HepG2 (cell line): Measurements from ENCODE around the gene ZNF513. TPM values are rescaled to one million over a fixed set of nuclear protein-coding genes. Genes with fewer than 3 reads are reported as not detected.

ENCODE experiments used
- E2F1 ChIP-seq: sonication (generic); formaldehyde crosslinking; IDR thresholded peaks from 2 replicates; pipeline ENCODE4 v1.5.0; 2020; ENCODE audit warnings: missing genetic modification reagents
- E2F2 ChIP-seq: sonication (generic); formaldehyde crosslinking; IDR thresholded peaks from 2 replicates; pipeline ENCODE4 v1.4.0; 2020; ENCODE audit warnings: missing genetic modification reagents, borderline replicate concordance
- PHF20 ChIP-seq: sonication (generic); formaldehyde crosslinking; IDR thresholded peaks from 2 replicates; pipeline ENCODE4 v1.5.0; 2020; ENCODE audit warnings: mild to moderate bottlenecking, missing genetic modification reagents
- RBAK ChIP-seq: sonication (generic); formaldehyde crosslinking; IDR thresholded peaks from 2 replicates; pipeline ENCODE4 v1.5.1; 2020; ENCODE audit warnings: mild to moderate bottlenecking, missing genetic modification reagents
- RBFOX2 ChIP-seq: fragments of 200-400 bp; formaldehyde crosslinking; IDR thresholded peaks from 2 replicates; pipeline ENCODE4 v1.6.1; 2017; ENCODE audit warnings: low read depth, mild to moderate bottlenecking, low read length
- SALL1 ChIP-seq: sonication (generic); formaldehyde crosslinking; IDR thresholded peaks from 2 replicates; pipeline ENCODE4 v1.8.0; 2022; ENCODE audit warnings: mild to moderate bottlenecking, missing genetic modification reagents
- SPEN ChIP-seq: sonication (generic); formaldehyde crosslinking; IDR thresholded peaks from 2 replicates; pipeline ENCODE4 v1.5.1; 2020; ENCODE audit warnings: low read depth, mild to moderate bottlenecking, missing genetic modification reagents
- SUZ12 ChIP-seq: fragments of 150-350 bp; IDR thresholded peaks from 2 replicates; pipeline ENCODE4 v1.6.1; 2014; ENCODE audit warnings: low read depth, low read length
- ZNF143 ChIP-seq: sonication (generic); formaldehyde crosslinking; IDR thresholded peaks from 2 replicates; pipeline ENCODE4 v1.4.0; 2020; ENCODE audit warnings: missing genetic modification reagents
- ZNF460 ChIP-seq: sonication (generic); formaldehyde crosslinking; IDR thresholded peaks from 2 replicates; pipeline ENCODE4 v1.5.1; 2020; ENCODE audit warnings: missing genetic modification reagents, mild to moderate bottlenecking, borderline replicate concordance
- ZNF577 ChIP-seq: sonication (generic); formaldehyde crosslinking; IDR thresholded peaks from 2 replicates; pipeline ENCODE4 v1.4.0; 2020; ENCODE audit warnings: mild to moderate bottlenecking, low read depth, missing genetic modification reagents, borderline replicate concordance
- polyA plus RNA-seq, 8 experiments: library from polyadenylated mRNA; depleted of rRNA in 3 of 8; stranded (reverse) in 7 of 8; unstranded in 1 of 8; fragments of >200 nt; fragmentation: Illumina TruSeq in 4 of 8; extraction: Trizol in 4 of 8; gene quantifications; 2 replicates each; pipeline versions ENCODE4 v1.2.1 to v1.2.3, GENCODE V29; 2011 to 2016; ENCODE audit warnings: low read depth in 4 of 8, missing spikeins in 1 of 8, mixed read lengths in 1 of 8; ENCODE audit not compliant: insufficient read depth in 1 of 8
- total RNA-seq, 5 experiments: library from RNA; depleted of rRNA; stranded (reverse); fragments of >200 nt; fragmentation: Illumina TruSeq; extraction: Trizol; gene quantifications; 2 replicates each; pipeline ENCODE4 v1.2.3, GENCODE V29; 2016; ENCODE audit warnings: low read depth in 1 of 5
- TF ChIP-seq, protein P1 (sequence below): sonication (generic); formaldehyde crosslinking; IDR thresholded peaks from one replicate; pipeline ENCODE4 v1.5.1; 2020; ENCODE audit warnings: mild to moderate bottlenecking, missing genetic modification reagents; ENCODE audit errors: not compliant biosample characterization
- TF ChIP-seq, protein P2 (sequence below): sonication (generic); formaldehyde crosslinking; IDR thresholded peaks from 2 replicates; pipeline ENCODE4 v1.5.1; 2020; ENCODE audit warnings: missing genetic modification reagents, mild to moderate bottlenecking, borderline replicate concordance
- TF ChIP-seq, protein P3 (sequence below): conservative IDR thresholded peaks from 2 replicates; pipeline ENCODE4 v1.6.1; 2018; ENCODE audit warnings: missing genetic modification reagents

ZNF513 gene
- total and polyA plus RNA-seq, 2 of the 13 experiments (the other 11 are each of a cell fraction or from before 2014, with no cell fraction given), result 4.9 to 6.3 TPM

- TF ChIP-seq, protein P1, sequence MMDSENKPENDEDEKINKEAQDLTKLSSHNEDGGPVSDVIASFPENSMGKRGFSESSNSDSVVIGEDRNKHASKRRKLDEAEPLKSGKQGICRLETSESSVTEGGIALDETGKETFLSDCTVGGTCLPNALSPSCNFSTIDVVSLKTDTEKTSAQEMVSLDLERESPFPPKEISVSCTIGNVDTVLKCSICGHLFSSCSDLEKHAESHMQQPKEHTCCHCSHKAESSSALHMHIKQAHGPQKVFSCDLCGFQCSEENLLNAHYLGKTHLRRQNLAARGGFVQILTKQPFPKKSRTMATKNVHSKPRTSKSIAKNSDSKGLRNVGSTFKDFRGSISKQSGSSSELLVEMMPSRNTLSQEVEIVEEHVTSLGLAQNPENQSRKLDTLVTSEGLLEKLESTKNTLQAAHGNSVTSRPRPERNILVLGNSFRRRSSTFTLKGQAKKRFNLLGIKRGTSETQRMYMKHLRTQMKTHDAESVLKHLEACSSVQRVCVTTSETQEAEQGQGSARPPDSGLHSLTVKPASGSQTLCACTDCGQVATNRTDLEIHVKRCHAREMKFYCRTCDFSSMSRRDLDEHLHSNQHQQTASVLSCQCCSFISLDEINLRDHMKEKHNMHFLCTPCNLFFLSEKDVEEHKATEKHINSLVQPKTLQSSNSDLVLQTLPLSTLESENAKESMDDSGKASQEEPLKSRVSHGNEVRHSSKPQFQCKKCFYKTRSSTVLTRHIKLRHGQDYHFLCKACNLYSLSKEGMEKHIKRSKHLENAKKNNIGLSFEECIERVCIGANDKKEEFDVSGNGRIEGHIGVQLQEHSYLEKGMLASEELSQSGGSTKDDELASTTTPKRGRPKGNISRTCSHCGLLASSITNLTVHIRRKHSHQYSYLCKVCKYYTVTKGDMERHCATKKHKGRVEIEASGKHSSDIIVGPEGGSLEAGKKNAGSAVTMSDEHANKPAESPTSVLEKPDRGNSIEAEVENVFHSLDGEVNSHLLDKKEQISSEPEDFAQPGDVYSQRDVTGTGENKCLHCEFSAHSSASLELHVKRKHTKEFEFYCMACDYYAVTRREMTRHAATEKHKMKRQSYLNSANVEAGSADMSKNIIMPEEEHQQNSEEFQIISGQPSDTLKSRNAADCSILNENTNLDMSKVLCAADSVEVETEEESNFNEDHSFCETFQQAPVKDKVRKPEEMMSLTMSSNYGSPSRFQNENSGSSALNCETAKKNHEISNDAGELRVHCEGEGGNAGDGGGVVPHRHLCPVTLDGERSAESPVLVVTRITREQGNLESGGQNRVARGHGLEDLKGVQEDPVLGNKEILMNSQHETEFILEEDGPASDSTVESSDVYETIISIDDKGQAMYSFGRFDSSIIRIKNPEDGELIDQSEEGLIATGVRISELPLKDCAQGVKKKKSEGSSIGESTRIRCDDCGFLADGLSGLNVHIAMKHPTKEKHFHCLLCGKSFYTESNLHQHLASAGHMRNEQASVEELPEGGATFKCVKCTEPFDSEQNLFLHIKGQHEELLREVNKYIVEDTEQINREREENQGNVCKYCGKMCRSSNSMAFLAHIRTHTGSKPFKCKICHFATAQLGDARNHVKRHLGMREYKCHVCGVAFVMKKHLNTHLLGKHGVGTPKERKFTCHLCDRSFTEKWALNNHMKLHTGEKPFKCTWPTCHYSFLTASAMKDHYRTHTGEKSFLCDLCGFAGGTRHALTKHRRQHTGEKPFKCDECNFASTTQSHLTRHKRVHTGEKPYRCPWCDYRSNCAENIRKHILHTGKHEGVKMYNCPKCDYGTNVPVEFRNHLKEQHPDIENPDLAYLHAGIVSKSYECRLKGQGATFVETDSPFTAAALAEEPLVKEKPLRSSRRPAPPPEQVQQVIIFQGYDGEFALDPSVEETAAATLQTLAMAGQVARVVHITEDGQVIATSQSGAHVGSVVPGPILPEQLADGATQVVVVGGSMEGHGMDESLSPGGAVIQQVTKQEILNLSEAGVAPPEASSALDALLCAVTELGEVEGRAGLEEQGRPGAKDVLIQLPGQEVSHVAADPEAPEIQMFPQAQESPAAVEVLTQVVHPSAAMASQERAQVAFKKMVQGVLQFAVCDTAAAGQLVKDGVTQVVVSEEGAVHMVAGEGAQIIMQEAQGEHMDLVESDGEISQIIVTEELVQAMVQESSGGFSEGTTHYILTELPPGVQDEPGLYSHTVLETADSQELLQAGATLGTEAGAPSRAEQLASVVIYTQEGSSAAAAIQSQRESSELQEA (CRISPR knock-in tag), result peak; percentile 41
- TF ChIP-seq PHF20 (CRISPR knock-in tag) (peak; percentile 55), ZNF143 (CRISPR knock-in tag) (peak; percentile 89), RBAK (CRISPR knock-in tag) (0 out of 2 replicates have a peak, but pooled peaks have one; percentile 12), E2F2 (no peak), E2F1 (CRISPR knock-in tag) (no peak), RBFOX2 (peak; percentile 80), ZNF577 (CRISPR knock-in tag) (no peak), SPEN (peak; percentile 64; the same call in 1 of the 2 replicates), ZNF460 (no peak), SALL1 (peak; percentile 34; the same call in 1 of the 2 replicates), SUZ12 (peak; percentile 22; the same call in 1 of the 2 replicates)
- TF ChIP-seq, protein P2, sequence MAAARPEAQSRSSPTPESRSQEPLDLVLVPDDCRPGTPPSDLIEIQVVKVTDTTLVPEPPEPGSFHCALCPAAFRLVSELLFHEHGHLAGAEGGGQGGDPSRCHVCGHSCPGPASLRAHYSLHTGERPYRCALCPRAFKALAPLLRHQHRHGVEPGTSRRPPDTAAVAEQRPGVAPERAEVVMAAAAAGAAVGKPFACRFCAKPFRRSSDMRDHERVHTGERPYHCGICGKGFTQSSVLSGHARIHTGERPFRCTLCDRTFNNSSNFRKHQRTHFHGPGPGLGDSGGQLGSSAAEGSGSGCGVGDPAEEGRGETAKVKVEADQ (CRISPR knock-in tag), result 0 out of 2 replicates have a peak, but pooled peaks have one; percentile 67
- TF ChIP-seq, protein P3, sequence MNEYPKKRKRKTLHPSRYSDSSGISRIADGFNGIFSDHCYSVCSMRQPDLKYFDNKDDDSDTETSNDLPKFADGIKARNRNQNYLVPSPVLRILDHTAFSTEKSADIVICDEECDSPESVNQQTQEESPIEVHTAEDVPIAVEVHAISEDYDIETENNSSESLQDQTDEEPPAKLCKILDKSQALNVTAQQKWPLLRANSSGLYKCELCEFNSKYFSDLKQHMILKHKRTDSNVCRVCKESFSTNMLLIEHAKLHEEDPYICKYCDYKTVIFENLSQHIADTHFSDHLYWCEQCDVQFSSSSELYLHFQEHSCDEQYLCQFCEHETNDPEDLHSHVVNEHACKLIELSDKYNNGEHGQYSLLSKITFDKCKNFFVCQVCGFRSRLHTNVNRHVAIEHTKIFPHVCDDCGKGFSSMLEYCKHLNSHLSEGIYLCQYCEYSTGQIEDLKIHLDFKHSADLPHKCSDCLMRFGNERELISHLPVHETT, result 0 out of 2 replicates have a peak, but pooled peaks have one; percentile 30
These were observed at the start of gene ZNF513 (continued) for GRCh38 chr2:27380626-27381545.
